T1000 (cell line): ENCODE data around the gene NBEA.
"Not testable (repeated sequence)": the region's sequence is repeated elsewhere in the genome, so short reads cannot be mapped to it uniquely, and the experiment has no call there.

Experiments
- DNase-seq: peaks from one replicate; lab custom pipeline; 2025; ENCODE audit warnings: mixed read lengths; lab: John Stamatoyannopoulos, UW

The NBEA gene

GRCh38 chr13:35058585-35058984, 116.5 kb downstream of the NBEA start:
- DNase-seq = not testable (repeated sequence)

GRCh38 chr13:35086667-35087066, 144.6 kb downstream of the NBEA start:
- no peak for DNase-seq

- no peak for DNase-seq
Measured at GRCh38 chr13:35092251-35092650, 150.2 kb downstream of the NBEA start.

GRCh38 chr13:35092751-35093150, 150.7 kb downstream of the NBEA start:
- DNase-seq = no peak

GRCh38 chr13:35093356-35093755, 151.3 kb downstream of the NBEA start:
- DNase-seq = no peak

GRCh38 chr13:35106771-35107170, 164.7 kb downstream of the NBEA start:
- DNase-seq = not testable (repeated sequence)

- no peak for DNase-seq
Measured at GRCh38 chr13:35107535-35107934, 165.5 kb downstream of the NBEA start.

GRCh38 chr13:35113612-35114011, 171.5 kb downstream of the NBEA start:
- DNase-seq = not testable (repeated sequence)

GRCh38 chr13:35127466-35127865, 185.4 kb downstream of the NBEA start:
- DNase-seq = no peak

- no peak for DNase-seq
Measured at GRCh38 chr13:35129500-35129899, 187.4 kb downstream of the NBEA start.

- DNase-seq = no peak
Measured at GRCh38 chr13:35131471-35131870, 189.4 kb downstream of the NBEA start.

- no peak for DNase-seq
Measured at GRCh38 chr13:35136585-35136984, 194.5 kb downstream of the NBEA start.

GRCh38 chr13:35139591-35139990, 197.5 kb downstream of the NBEA start:
- no peak for DNase-seq

- DNase-seq = no peak
Measured at GRCh38 chr13:35140321-35140720, 198.3 kb downstream of the NBEA start.

GRCh38 chr13:35140831-35141230, 198.8 kb downstream of the NBEA start:
- DNase-seq = no peak

- no peak for DNase-seq
Measured at GRCh38 chr13:35143123-35143522, 201.1 kb downstream of the NBEA start.

GRCh38 chr13:35144166-35144890, 202.3 kb downstream of the NBEA start:
- no peak for DNase-seq

- DNase-seq = no peak
Measured at GRCh38 chr13:35146686-35147085, 204.6 kb downstream of the NBEA start.

GRCh38 chr13:35157143-35157755, 215.2 kb downstream of the NBEA start:
- DNase-seq = no peak

GRCh38 chr13:35159041-35159440, 217.0 kb downstream of the NBEA start:
- no peak for DNase-seq

GRCh38 chr13:35160896-35161295, 218.8 kb downstream of the NBEA start:
- no peak for DNase-seq

- DNase-seq = no peak
Measured at GRCh38 chr13:35162420-35162819, 220.3 kb downstream of the NBEA start.

GRCh38 chr13:35163674-35164073, 221.6 kb downstream of the NBEA start:
- no peak for DNase-seq
